ENCODE measurements around the gene UNK. TPM values are rescaled to one million over a fixed set of nuclear protein-coding genes. Genes with fewer than 3 reads are reported as not detected.

UNK gene
- total and polyA plus RNA-seq, 2 of the 13 experiments (the other 11 are each of a cell fraction or from before 2014, with no cell fraction given): 31.6 to 33.0 TPM

DNA sequence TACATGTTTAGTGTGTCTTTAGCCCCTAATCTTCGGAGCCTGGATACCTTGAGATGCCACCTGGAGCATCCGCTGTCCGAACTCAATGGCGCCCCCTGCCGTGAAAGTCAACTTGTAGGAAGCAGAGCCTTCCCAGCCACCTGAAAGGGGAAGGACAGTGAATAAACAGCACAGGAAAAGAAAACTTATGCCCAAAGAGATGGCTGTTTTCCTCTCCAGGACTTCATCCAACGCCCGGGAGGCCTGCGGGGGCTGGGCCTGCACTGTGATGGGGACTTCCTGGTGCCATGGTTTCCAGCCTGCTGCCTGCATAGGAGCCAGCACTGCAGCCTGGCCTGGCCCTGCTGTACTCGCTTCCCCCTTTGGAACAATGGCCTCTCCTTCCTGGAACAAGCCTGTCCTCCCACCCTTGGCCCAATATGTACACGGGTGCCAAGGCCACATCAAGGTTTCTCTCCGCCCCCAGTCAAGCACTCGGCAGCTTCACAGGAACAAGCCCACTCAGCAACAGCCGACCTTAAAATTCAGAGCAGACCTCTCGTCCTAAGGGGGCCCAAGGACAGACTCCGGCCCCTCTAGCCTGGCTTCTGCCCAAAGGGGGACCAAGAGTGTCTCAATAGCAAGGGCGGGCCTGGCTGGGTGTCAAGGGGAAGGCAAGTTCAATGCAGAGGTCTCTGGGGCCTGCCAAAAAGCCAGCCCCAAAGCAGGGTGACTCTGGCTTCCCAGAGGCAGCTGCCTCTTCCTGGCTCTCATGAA lies 64.1 kb downstream of the UNK start (continued):
- TF ChIP-seq, protein P1, sequence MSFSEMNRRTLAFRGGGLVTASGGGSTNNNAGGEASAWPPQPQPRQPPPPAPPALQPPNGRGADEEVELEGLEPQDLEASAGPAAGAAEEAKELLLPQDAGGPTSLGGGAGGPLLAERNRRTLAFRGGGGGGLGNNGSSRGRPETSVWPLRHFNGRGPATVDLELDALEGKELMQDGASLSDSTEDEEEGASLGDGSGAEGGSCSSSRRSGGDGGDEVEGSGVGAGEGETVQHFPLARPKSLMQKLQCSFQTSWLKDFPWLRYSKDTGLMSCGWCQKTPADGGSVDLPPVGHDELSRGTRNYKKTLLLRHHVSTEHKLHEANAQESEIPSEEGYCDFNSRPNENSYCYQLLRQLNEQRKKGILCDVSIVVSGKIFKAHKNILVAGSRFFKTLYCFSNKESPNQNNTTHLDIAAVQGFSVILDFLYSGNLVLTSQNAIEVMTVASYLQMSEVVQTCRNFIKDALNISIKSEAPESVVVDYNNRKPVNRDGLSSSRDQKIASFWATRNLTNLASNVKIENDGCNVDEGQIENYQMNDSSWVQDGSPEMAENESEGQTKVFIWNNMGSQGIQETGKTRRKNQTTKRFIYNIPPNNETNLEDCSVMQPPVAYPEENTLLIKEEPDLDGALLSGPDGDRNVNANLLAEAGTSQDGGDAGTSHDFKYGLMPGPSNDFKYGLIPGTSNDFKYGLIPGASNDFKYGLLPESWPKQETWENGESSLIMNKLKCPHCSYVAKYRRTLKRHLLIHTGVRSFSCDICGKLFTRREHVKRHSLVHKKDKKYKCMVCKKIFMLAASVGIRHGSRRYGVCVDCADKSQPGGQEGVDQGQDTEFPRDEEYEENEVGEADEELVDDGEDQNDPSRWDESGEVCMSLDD (CRISPR knock-in tag; IDR thresholded peaks at IDR 0.05; ENCODE audit: borderline replicate concordance): no peak
- TF ChIP-seq PRMT3 (CRISPR knock-in tag; IDR thresholded peaks at IDR 0.05; ENCODE audit: borderline replicate concordance, low read depth): no peak
- TF ChIP-seq RBAK (CRISPR knock-in tag; IDR thresholded peaks at IDR 0.05): no peak
- TF ChIP-seq ZNF552 (CRISPR knock-in tag; IDR thresholded peaks at IDR 0.05; ENCODE audit: borderline replicate concordance): no peak
- TF ChIP-seq PAF1 (CRISPR knock-in tag; IDR thresholded peaks at IDR 0.05): no peak
- peak; percentile 18; the same call in 1 of the 2 replicates for TF ChIP-seq HOXA5 (CRISPR knock-in tag; IDR thresholded peaks at IDR 0.05)
- TF ChIP-seq, protein P2, sequence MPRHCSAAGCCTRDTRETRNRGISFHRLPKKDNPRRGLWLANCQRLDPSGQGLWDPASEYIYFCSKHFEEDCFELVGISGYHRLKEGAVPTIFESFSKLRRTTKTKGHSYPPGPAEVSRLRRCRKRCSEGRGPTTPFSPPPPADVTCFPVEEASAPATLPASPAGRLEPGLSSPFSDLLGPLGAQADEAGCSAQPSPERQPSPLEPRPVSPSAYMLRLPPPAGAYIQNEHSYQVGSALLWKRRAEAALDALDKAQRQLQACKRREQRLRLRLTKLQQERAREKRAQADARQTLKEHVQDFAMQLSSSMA (CRISPR knock-in tag; IDR thresholded peaks at IDR 0.05): no peak
- TF ChIP-seq ZNF674 (CRISPR knock-in tag; IDR thresholded peaks at IDR 0.05; ENCODE audit: low read depth): no peak
- no peak; the same call in 1 of the 2 replicates for TF ChIP-seq DNMT1 (CRISPR knock-in tag; IDR thresholded peaks at IDR 0.05)
- TF ChIP-seq ZKSCAN1 (IDR thresholded peaks at IDR 0.05; ENCODE audit: low read length): no peak
- TF ChIP-seq ZFP36L1 (CRISPR knock-in tag; IDR thresholded peaks at IDR 0.05): no peak
- TF ChIP-seq, protein P3, sequence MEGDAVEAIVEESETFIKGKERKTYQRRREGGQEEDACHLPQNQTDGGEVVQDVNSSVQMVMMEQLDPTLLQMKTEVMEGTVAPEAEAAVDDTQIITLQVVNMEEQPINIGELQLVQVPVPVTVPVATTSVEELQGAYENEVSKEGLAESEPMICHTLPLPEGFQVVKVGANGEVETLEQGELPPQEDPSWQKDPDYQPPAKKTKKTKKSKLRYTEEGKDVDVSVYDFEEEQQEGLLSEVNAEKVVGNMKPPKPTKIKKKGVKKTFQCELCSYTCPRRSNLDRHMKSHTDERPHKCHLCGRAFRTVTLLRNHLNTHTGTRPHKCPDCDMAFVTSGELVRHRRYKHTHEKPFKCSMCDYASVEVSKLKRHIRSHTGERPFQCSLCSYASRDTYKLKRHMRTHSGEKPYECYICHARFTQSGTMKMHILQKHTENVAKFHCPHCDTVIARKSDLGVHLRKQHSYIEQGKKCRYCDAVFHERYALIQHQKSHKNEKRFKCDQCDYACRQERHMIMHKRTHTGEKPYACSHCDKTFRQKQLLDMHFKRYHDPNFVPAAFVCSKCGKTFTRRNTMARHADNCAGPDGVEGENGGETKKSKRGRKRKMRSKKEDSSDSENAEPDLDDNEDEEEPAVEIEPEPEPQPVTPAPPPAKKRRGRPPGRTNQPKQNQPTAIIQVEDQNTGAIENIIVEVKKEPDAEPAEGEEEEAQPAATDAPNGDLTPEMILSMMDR (CRISPR knock-in tag; IDR thresholded peaks at IDR 0.05): peak; percentile 94
- peak; percentile 31; the same call in 1 of the 2 replicates for TF ChIP-seq ZNF451 (CRISPR knock-in tag; IDR thresholded peaks at IDR 0.05)
- TF ChIP-seq, protein P4, sequence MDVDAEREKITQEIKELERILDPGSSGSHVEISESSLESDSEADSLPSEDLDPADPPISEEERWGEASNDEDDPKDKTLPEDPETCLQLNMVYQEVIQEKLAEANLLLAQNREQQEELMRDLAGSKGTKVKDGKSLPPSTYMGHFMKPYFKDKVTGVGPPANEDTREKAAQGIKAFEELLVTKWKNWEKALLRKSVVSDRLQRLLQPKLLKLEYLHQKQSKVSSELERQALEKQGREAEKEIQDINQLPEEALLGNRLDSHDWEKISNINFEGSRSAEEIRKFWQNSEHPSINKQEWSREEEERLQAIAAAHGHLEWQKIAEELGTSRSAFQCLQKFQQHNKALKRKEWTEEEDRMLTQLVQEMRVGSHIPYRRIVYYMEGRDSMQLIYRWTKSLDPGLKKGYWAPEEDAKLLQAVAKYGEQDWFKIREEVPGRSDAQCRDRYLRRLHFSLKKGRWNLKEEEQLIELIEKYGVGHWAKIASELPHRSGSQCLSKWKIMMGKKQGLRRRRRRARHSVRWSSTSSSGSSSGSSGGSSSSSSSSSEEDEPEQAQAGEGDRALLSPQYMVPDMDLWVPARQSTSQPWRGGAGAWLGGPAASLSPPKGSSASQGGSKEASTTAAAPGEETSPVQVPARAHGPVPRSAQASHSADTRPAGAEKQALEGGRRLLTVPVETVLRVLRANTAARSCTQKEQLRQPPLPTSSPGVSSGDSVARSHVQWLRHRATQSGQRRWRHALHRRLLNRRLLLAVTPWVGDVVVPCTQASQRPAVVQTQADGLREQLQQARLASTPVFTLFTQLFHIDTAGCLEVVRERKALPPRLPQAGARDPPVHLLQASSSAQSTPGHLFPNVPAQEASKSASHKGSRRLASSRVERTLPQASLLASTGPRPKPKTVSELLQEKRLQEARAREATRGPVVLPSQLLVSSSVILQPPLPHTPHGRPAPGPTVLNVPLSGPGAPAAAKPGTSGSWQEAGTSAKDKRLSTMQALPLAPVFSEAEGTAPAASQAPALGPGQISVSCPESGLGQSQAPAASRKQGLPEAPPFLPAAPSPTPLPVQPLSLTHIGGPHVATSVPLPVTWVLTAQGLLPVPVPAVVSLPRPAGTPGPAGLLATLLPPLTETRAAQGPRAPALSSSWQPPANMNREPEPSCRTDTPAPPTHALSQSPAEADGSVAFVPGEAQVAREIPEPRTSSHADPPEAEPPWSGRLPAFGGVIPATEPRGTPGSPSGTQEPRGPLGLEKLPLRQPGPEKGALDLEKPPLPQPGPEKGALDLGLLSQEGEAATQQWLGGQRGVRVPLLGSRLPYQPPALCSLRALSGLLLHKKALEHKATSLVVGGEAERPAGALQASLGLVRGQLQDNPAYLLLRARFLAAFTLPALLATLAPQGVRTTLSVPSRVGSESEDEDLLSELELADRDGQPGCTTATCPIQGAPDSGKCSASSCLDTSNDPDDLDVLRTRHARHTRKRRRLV (CRISPR knock-in tag; IDR thresholded peaks at IDR 0.05): no peak
- TF ChIP-seq ZNF281 (CRISPR knock-in tag; IDR thresholded peaks at IDR 0.05; ENCODE audit: borderline replicate concordance): peak; percentile 15; the same call in 1 of the 2 replicates

Data from HepG2 (cell line).